Kidney (tissue), 14 donors: Measurements from ENCODE around the gene ADCK1. TPM values are rescaled to one million over a fixed set of nuclear protein-coding genes. Genes with fewer than 3 reads are reported as not detected.

ENCODE experiments used
- DNase-seq, 5 donors: peaks; one replicate each; pipeline ENCODE4 v3.0.0-alpha.2; 2013 to 2020
- FAIRE-seq: peaks from 2 replicates; lab custom pipeline; 2012; peaks lifted over from hg19 to GRCh38; lab: Jason Lieb, UNC
- H3K27ac ChIP-seq, 2 donors: one replicate each; pipeline ENCODE4 v1.7.0; 2013; ENCODE audit warnings: low read depth in 2 of 2, low read length in 2 of 2, inconsistent platforms in 1 of 2
- H3K27me3 ChIP-seq: one replicate; pipeline ENCODE4 v1.7.1; 2013; ENCODE audit warnings: low read length, inconsistent platforms; ENCODE audit not compliant: control insufficient read depth, insufficient read depth
- H3K36me3 ChIP-seq, 3 donors: one replicate each; pipeline versions ENCODE4 v1.7.0 to v1.7.1; 2013; ENCODE audit warnings: low read length in 3 of 3, control low read depth in 1 of 3, inconsistent platforms in 1 of 3; ENCODE audit not compliant: insufficient read depth in 3 of 3, control insufficient read depth in 2 of 3
- H3K4me1 ChIP-seq, 3 donors: one replicate each; pipeline versions ENCODE4 v1.7.0 to v1.7.1; 2013; ENCODE audit warnings: low read length in 3 of 3, inconsistent platforms in 1 of 3, low read depth in 1 of 3; ENCODE audit not compliant: control insufficient read depth in 2 of 3, insufficient read depth in 2 of 3
- H3K4me3 ChIP-seq, 3 donors: one replicate each; pipeline versions ENCODE4 v1.7.0 to v1.8.1; 2013; ENCODE audit warnings: low read length in 3 of 3, control low read depth in 1 of 3, inconsistent platforms in 1 of 3
- H3K9ac ChIP-seq, 3 donors: one replicate each; pipeline versions ENCODE4 v1.7.0 to v1.7.1; 2013; ENCODE audit warnings: low read length in 3 of 3, control low read depth in 1 of 3, inconsistent platforms in 1 of 3
- H3K9me3 ChIP-seq, 3 donors: one replicate each; pipeline versions ENCODE4 v1.7.0 to v1.7.1; 2013; ENCODE audit warnings: low read length in 3 of 3, control low read depth in 1 of 3, inconsistent platforms in 1 of 3; ENCODE audit not compliant: control insufficient read depth in 2 of 3, insufficient read depth in 1 of 3
- CTCF ChIP-seq: IDR thresholded peaks from 3 replicates; pipeline ENCODE4 v1.5.1; 2012; ENCODE audit warnings: mild to moderate bottlenecking, moderate library complexity, borderline replicate concordance; ENCODE audit not compliant: insufficient read depth; ENCODE audit errors: extremely low read depth
- intact Hi-C: fragments of 100-400 bp; cut with DNase I; formaldehyde crosslinking; loops from one replicate; pipeline ENCODE4 v1.11.1; 2022
- polyA plus RNA-seq: library from polyadenylated mRNA; stranded (reverse); fragments of 350-450 nt; fragmentation: Illumina TruSeq; extraction: RNeasy Lipid Tissue Mini Kit (QIAGEN cat#74804); gene quantifications from one replicate; pipeline ENCODE4 v1.2.3, GENCODE V29; 2014; ENCODE audit warnings: low read depth, low replicate concordance; ENCODE audit not compliant: insufficient read depth
- total RNA-seq: library from RNA; stranded (reverse); fragmentation: NEBNext Ultra II Directional; extraction: Animal tissue kit (Norgen Biotek cat#: 25700); gene quantifications from one replicate; pipeline ENCODE4 v1.2.1, GENCODE V29; 2021
- donor health status: control.
- donor health status: control.
- donor health status: control.
- donor health status: control.
- donor health status: control.
- donor health status: DM: yes; HTN: yes; CAD: no.
- donor health status: Normal renal cell carcinoma (clear cell type).

The ADCK1 gene
- total and polyA plus RNA-seq, 2 donors from 2014 or later = 8.0 to 10.3 TPM

- no peaks in the 10 kb centered on the region for H3K27me3 ChIP-seq
- FAIRE-seq = no peak
- no peak overlapping the region for H3K9ac ChIP-seq
- no peak for TF ChIP-seq CTCF
- no peak overlapping the region for H3K27ac ChIP-seq
- H3K4me3 ChIP-seq = no peak overlapping the region
- H3K9me3 ChIP-seq = no peaks in the 10 kb centered on the region
- peaks cover 0 to 9% (median 0%) of the 10 kb centered on the region in 3 donors for H3K36me3 ChIP-seq
- H3K4me1 ChIP-seq = no peaks in the 10 kb centered on the region
- intact Hi-C loops = no loop called here
- peak in 4 of 5 donors; percentile 79 to 88 (median 84) for DNase-seq
Observed at GRCh38 chr14:77923131-77923936, 123.4 kb downstream of the ADCK1 start.

GRCh38 chr14:77924141-77924948, 124.4 kb downstream of the ADCK1 start:
- H3K27ac ChIP-seq = no peak overlapping the region
- no peak for TF ChIP-seq CTCF
- H3K9ac ChIP-seq = no peak overlapping the region
- H3K4me3 ChIP-seq = no peak overlapping the region
- H3K9me3 ChIP-seq = no peaks in the 10 kb centered on the region
- no peaks in the 10 kb centered on the region for H3K27me3 ChIP-seq
- no peak for FAIRE-seq
- DNase-seq = peak in 3 of 5 donors; percentile 49 to 62 (median 57)
- intact Hi-C loops = no loop called here
- no peaks in the 10 kb centered on the region for H3K4me1 ChIP-seq
- peaks cover 0 to 9% (median 0%) of the 10 kb centered on the region in 3 donors for H3K36me3 ChIP-seq

- intact Hi-C loops = no loop called here
- no peaks in the 10 kb centered on the region for H3K27me3 ChIP-seq
- H3K4me3 ChIP-seq = no peak overlapping the region
- no peaks in the 10 kb centered on the region for H3K4me1 ChIP-seq
- DNase-seq (no peak), FAIRE-seq (no peak)
- TF ChIP-seq CTCF = no peak
- no peaks in the 10 kb centered on the region for H3K9me3 ChIP-seq
- H3K27ac ChIP-seq = no peak overlapping the region
- no peak overlapping the region for H3K9ac ChIP-seq
- peaks cover 0 to 9% (median 0%) of the 10 kb centered on the region in 3 donors for H3K36me3 ChIP-seq
Observed at GRCh38 chr14:77926942-77927341, 127.0 kb downstream of the ADCK1 start.
